Peyer's patch (tissue), 4 donors: ENCODE measurements around the gene NTNG1. TPM values are rescaled to one million over a fixed set of nuclear protein-coding genes. Genes with fewer than 3 reads are reported as not detected.
"Not testable (repeated sequence)": the region's sequence is repeated elsewhere in the genome, so short reads cannot be mapped to it uniquely, and the experiment has no call there.

Source experiments
- DNase-seq, 3 donors: peaks; one replicate each; pipeline ENCODE4 v3.0.0-alpha.2; 2017 to 2019
- H3K27ac ChIP-seq, 4 donors: fragments of 200-600 bp; sonication (generic); one replicate each; pipeline ENCODE4 v1.5.1; 2016 to 2019
- H3K27me3 ChIP-seq, 2 donors: fragments of 200-600 bp; sonication (generic); one replicate each; pipeline ENCODE4 v1.5.1; 2019
- H3K36me3 ChIP-seq, 3 donors: fragments of 200-600 bp; sonication (generic); one replicate each; pipeline ENCODE4 v1.5.1; 2016 to 2019
- H3K4me1 ChIP-seq, 4 donors: fragments of 200-600 bp; sonication (generic); one replicate each; pipeline ENCODE4 v1.5.1; 2016 to 2019
- H3K4me3 ChIP-seq, 4 donors: fragments of 200-600 bp; sonication (generic); 1 replicate in 3 of 4; 2 replicates in 1 of 4; pipeline ENCODE4 v1.5.1; 2016 to 2019; ENCODE audit warnings: mild to moderate bottlenecking in 1 of 4
- H3K9me3 ChIP-seq, 4 donors: fragments of 200-600 bp; sonication (generic); one replicate each; pipeline ENCODE4 v1.5.1; 2016 to 2019; ENCODE audit warnings: mild to moderate bottlenecking in 1 of 4
- CTCF ChIP-seq, 6 experiments: fragments of 450-650 bp in 4 of 6; fragments of 200-600 bp in 2 of 6; sonication (generic) in 1 of 6; IDR thresholded peaks; one replicate each; pipeline ENCODE4 v1.5.1; 2017 to 2019; ENCODE audit warnings: antibody characterized with exemption in 6 of 6, mild to moderate bottlenecking in 3 of 6, moderate library complexity in 1 of 6
- POLR2A ChIP-seq, 2 donors: fragments of 450-650 bp; IDR thresholded peaks; one replicate each; pipeline ENCODE4 v1.5.1; 2017; ENCODE audit warnings: antibody characterized with exemption in 2 of 2, mild to moderate bottlenecking in 2 of 2, moderate library complexity in 2 of 2
- total RNA-seq, 4 donors: library from RNA; depleted of rRNA; stranded (reverse); fragments of >200 nt; gene quantifications; one replicate each; pipeline ENCODE4 v1.1.0, GENCODE V29; 2016

Gene NTNG1
- 10 to 100 TPM in 1 of 4 donors, not detected in 3; 17.3 TPM for total RNA-seq

GRCh38 chr1:107140703-107141490 lies at the start of gene NTNG1:
Gene NTNG1 (plus strand): TSS chr1:107141039.
- H3K36me3 ChIP-seq, result no peaks in the 10 kb centered on the region
- peaks cover 0 to 5% of the 10 kb centered on the region in 2 donors for H3K27me3 ChIP-seq
- no peak within 1 kb of the TSS for H3K27ac ChIP-seq
- H3K4me1 ChIP-seq, result peaks cover 0 to 20% (median 3%) of the 10 kb centered on the region in 4 donors
- no peak for TF ChIP-seq POLR2A (IDR thresholded peaks at IDR 0.05)
- H3K9me3 ChIP-seq, result no peaks in the 10 kb centered on the region
- no peak for DNase-seq
- peak within 1 kb of the TSS; percentile 35 to 59 (median 54) for H3K4me3 ChIP-seq

GRCh38 chr1:107091418-107091817 lies 49.4 kb upstream of the NTNG1 start:
- no peaks in the 10 kb centered on the region for H3K4me1 ChIP-seq
- H3K9me3 ChIP-seq, result no peaks in the 10 kb centered on the region
- H3K27me3 ChIP-seq, result no peaks in the 10 kb centered on the region
- no peak for TF ChIP-seq POLR2A (IDR thresholded peaks at IDR 0.05)
- TF ChIP-seq CTCF (IDR thresholded peaks at IDR 0.05), result no peak
- H3K36me3 ChIP-seq, result no peaks in the 10 kb centered on the region
- DNase-seq, result no peak
- H3K4me3 ChIP-seq, result no peak overlapping the region
- no peak overlapping the region for H3K27ac ChIP-seq

- H3K4me3 ChIP-seq, DNase-seq, H3K9me3 ChIP-seq, H3K36me3 ChIP-seq, H3K27me3 ChIP-seq, H3K4me1 ChIP-seq, H3K27ac ChIP-seq: not testable (repeated sequence)
Observed at GRCh38 chr1:107093395-107093794, 47.4 kb upstream of the NTNG1 start.

GRCh38 chr1:107095647-107096046 lies 45.2 kb upstream of the NTNG1 start:
- TF ChIP-seq POLR2A (IDR thresholded peaks at IDR 0.05) (no peak), CTCF (IDR thresholded peaks at IDR 0.05) (no peak)
- H3K4me1 ChIP-seq, result no peaks in the 10 kb centered on the region
- H3K9me3 ChIP-seq, result no peaks in the 10 kb centered on the region

GRCh38 chr1:107096690-107097089 lies 44.1 kb upstream of the NTNG1 start:
- Histone ChIP-seq H3K9me3 (no peaks in the 10 kb centered on the region), H3K27ac (no peak overlapping the region), H3K4me3 (no peak overlapping the region), H3K36me3 (no peaks in the 10 kb centered on the region), H3K4me1 (no peaks in the 10 kb centered on the region), H3K27me3 (no peaks in the 10 kb centered on the region)
- DNase-seq, result no peak
- TF ChIP-seq CTCF (IDR thresholded peaks at IDR 0.05) (no peak), POLR2A (IDR thresholded peaks at IDR 0.05) (no peak)

More at GRCh38 chr1:107095647-107096046, 45.2 kb upstream of the NTNG1 start:
- Histone ChIP-seq H3K27me3 (no peaks in the 10 kb centered on the region), H3K36me3 (no peaks in the 10 kb centered on the region), H3K4me3 (no peak overlapping the region), H3K27ac (no peak overlapping the region)
- no peak for DNase-seq

- no peaks in the 10 kb centered on the region for H3K36me3 ChIP-seq
- no peak overlapping the region for H3K27ac ChIP-seq
- TF ChIP-seq CTCF (IDR thresholded peaks at IDR 0.05) (no peak), POLR2A (IDR thresholded peaks at IDR 0.05) (no peak)
- DNase-seq, result no peak
- H3K9me3 ChIP-seq, result no peaks in the 10 kb centered on the region
- no peaks in the 10 kb centered on the region for H3K4me1 ChIP-seq
- H3K27me3 ChIP-seq, result no peaks in the 10 kb centered on the region
- no peak overlapping the region for H3K4me3 ChIP-seq
Observed at GRCh38 chr1:107098961-107099360, 41.9 kb upstream of the NTNG1 start.
